Activated T-helper 1 cell treated with anti-CD3 and anti-CD28 coated beads, Interleukin-12 subunit alpha, Interleukin-12 subunit beta, Interleukin-2, Interleukin-4 antibody, amounts not matched to agents 30 ng/mL and 10 ng/mL and 1 ng/mL, durations not matched to agents 14 hours and 24 hours and 36 hours (primary cell): ENCODE results near the gene CD151. TPM values are rescaled to one million over a fixed set of nuclear protein-coding genes. Genes with fewer than 3 reads are reported as not detected.
A peak's percentile ranks its signal among the peaks of the same experiment; 100 is the strongest.

Source experiments
- DNase-seq: peaks from one replicate; pipeline ENCODE4 v3.0.0; 2021; ENCODE audit warnings: low spot score
- H3K27ac Mint-ChIP-seq: one replicate; pipeline ENCODE4 v1.8.0; 2021; ENCODE audit warnings: mild to moderate bottlenecking, mixed read lengths
- H3K27me3 Mint-ChIP-seq: one replicate; pipeline ENCODE4 v1.8.0; 2022; ENCODE audit warnings: mild to moderate bottlenecking, moderate library complexity, mixed read lengths; ENCODE audit not compliant: insufficient read depth
- H3K36me3 Mint-ChIP-seq: one replicate; pipeline ENCODE4 v1.8.0; 2021; ENCODE audit warnings: low read depth, mixed read lengths
- H3K4me1 Mint-ChIP-seq: one replicate; pipeline ENCODE4 v1.8.0; 2021; ENCODE audit warnings: low read depth, mixed read lengths
- H3K4me3 Mint-ChIP-seq: one replicate; pipeline ENCODE4 v1.8.0; 2021; ENCODE audit warnings: mild to moderate bottlenecking, moderate library complexity, mixed read lengths
- H3K9me3 Mint-ChIP-seq: one replicate; pipeline ENCODE4 v1.8.0; 2021; ENCODE audit warnings: mixed read lengths
- intact Hi-C: fragments of 100-400 bp; cut with micrococcal nuclease; formaldehyde crosslinking; loops from one replicate; pipeline ENCODE4 v1.15.1; 2024
- total RNA-seq: library from RNA; stranded (reverse); gene quantifications from 2 replicates; pipeline ENCODE4 v1.2.3, GENCODE V29; 2022

Gene CD151
- total RNA-seq, 1 donor from 2014 or later = 80.6 TPM

GRCh38 chr11:824942-825341 lies 7.8 kb upstream of the CD151 start:
- H3K4me1 Mint-ChIP-seq = peaks cover 6% of the 10 kb centered on the region
- peaks cover 26% of the 10 kb centered on the region for H3K27me3 Mint-ChIP-seq
- H3K4me3 Mint-ChIP-seq = no peak overlapping the region
- H3K36me3 Mint-ChIP-seq = peaks cover 2% of the 10 kb centered on the region
- H3K9me3 Mint-ChIP-seq = no peaks in the 10 kb centered on the region
- intact Hi-C loops = no loop called here
- H3K27ac Mint-ChIP-seq = no peak overlapping the region
- no peak for DNase-seq

GRCh38 chr11:825366-826226 lies 7.2 kb upstream of the CD151 start:
- Mint-ChIP-seq H3K9me3 (no peaks in the 10 kb centered on the region), H3K27me3 (peaks cover 29% of the 10 kb centered on the region), H3K4me3 (no peak overlapping the region), H3K36me3 (peaks cover 2% of the 10 kb centered on the region), H3K4me1 (peaks cover 6% of the 10 kb centered on the region), H3K27ac (no peak overlapping the region)
- intact Hi-C loops = no loop called here
- no peak for DNase-seq

- peaks cover 2% of the 10 kb centered on the region for H3K36me3 Mint-ChIP-seq
- DNase-seq = no peak
- no peak overlapping the region for H3K27ac Mint-ChIP-seq
- no peaks in the 10 kb centered on the region for H3K9me3 Mint-ChIP-seq
- intact Hi-C loops = no loop called here
- peaks cover 6% of the 10 kb centered on the region for H3K4me1 Mint-ChIP-seq
- H3K27me3 Mint-ChIP-seq = peaks cover 31% of the 10 kb centered on the region
- H3K4me3 Mint-ChIP-seq = peak overlapping the region; percentile 81
Observed at GRCh38 chr11:826227-826621, 6.5 kb upstream of the CD151 start.

DNA sequence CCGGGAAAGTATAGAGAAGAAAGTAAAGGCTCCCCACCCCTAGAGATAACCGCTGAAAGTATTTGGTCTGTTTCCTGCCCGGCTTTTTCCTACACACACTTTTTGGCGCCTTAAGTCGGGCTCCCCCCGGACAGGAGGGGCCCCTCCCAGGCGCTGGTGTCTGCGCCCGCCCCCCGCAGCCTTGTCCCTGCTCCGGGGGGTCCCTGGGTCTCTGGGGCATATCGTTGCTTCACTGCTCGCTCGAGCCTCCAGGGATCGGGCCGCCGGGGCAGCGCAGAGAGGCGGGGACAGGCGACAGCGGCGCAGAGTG lies 6.0 kb upstream of the CD151 start:
- no peaks in the 10 kb centered on the region for H3K9me3 Mint-ChIP-seq
- H3K36me3 Mint-ChIP-seq = peaks cover 2% of the 10 kb centered on the region
- intact Hi-C loops = loop anchor here (1.0 kb wide), 1 partner anchor 7 kb away; no protein-coding TSS in a partner anchor
- peaks cover 6% of the 10 kb centered on the region for H3K4me1 Mint-ChIP-seq
- H3K27ac Mint-ChIP-seq = no peak overlapping the region
- peak overlapping the region; percentile 81 for H3K4me3 Mint-ChIP-seq
- peaks cover 34% of the 10 kb centered on the region for H3K27me3 Mint-ChIP-seq
- no peak for DNase-seq

GRCh38 chr11:827146-827896 lies 5.4 kb upstream of the CD151 start:
- H3K27me3 Mint-ChIP-seq = peaks cover 36% of the 10 kb centered on the region
- H3K9me3 Mint-ChIP-seq = no peaks in the 10 kb centered on the region
- peaks cover 6% of the 10 kb centered on the region for H3K4me1 Mint-ChIP-seq
- intact Hi-C loops = loop anchor here (1.0 kb wide), 1 partner anchor 8 kb away; no protein-coding TSS in a partner anchor
- peak overlapping the region; percentile 77 for H3K4me3 Mint-ChIP-seq
- H3K36me3 Mint-ChIP-seq = peaks cover 2% of the 10 kb centered on the region
- peak overlapping the region; percentile 5 for H3K27ac Mint-ChIP-seq
- no peak for DNase-seq

DNA sequence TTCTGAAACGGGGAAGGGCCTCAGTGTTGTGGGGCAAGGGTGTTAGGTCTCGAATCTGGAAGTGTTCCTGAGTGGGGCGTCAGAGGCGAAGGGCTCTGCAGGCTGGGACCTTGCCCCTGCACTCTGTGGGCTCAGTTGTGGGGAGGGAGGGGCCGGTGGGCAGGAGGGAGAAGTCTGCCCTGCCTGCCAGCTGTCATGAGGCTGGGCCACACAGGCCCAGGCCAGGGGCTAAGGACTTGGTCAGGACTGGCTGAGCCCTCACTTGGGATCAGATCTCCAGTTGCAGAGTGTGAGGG lies 4.9 kb upstream of the CD151 start, which contains the start of gene CRACR2B:
Gene CRACR2B, plus strand, starts transcription at position 23 of the 296 bp plus-strand sequence. CDS start 689 bp downstream, outside the sequence.
- H3K27me3 Mint-ChIP-seq = peaks cover 37% of the 10 kb centered on the region
- DNase-seq = no peak
- peak within 1 kb of the TSS; percentile 5 for H3K27ac Mint-ChIP-seq
- peaks cover 2% of the 10 kb centered on the region for H3K36me3 Mint-ChIP-seq
- H3K9me3 Mint-ChIP-seq = no peaks in the 10 kb centered on the region
- H3K4me3 Mint-ChIP-seq = peak within 1 kb of the TSS; percentile 77
- intact Hi-C loops = loop anchor here (1.0 kb wide), 1 partner anchor 9 kb away; no protein-coding TSS in a partner anchor
- H3K4me1 Mint-ChIP-seq = peaks cover 6% of the 10 kb centered on the region

DNA sequence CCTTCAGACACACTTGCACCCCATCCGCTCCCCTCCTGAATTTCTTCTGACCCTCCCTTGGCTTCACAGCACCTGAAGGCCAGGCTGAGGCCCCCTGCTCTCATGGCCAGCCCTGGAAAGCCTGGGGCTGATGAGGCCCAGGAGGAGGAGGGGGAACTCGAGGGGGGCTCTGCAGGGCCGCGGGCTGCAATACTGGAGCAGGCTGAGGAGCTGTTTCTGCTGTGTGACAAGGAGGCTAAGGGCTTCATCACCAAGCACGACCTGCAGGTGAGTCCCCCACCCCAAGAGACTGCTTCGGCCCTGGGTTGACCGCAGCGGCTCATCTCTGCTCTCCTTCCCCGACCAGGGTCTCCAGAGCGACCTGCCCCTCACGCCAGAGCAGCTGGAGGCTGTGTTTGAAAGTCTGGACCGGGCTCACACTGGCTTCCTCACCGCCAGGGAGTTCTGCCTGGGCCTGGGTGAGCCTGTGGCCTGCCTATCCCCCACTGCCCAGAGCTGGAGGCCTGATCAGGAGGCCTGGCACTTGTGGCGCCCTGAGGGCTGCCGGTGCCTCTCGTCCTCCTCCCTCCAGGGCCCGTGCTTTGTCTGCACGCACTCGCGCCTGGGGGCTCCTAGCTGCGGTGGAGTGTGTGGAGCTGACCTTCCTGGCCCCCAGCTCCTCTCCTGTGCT lies 4.1 kb upstream of the CD151 start:
- Mint-ChIP-seq H3K4me3 (peak overlapping the region; percentile 77), H3K27me3 (peaks cover 37% of the 10 kb centered on the region), H3K9me3 (no peaks in the 10 kb centered on the region), H3K27ac (no peak overlapping the region), H3K36me3 (peaks cover 2% of the 10 kb centered on the region), H3K4me1 (peaks cover 6% of the 10 kb centered on the region)
- intact Hi-C loops = no loop called here
- DNase-seq = no peak

- intact Hi-C loops = no loop called here
- no peaks in the 10 kb centered on the region for H3K9me3 Mint-ChIP-seq
- H3K4me3 Mint-ChIP-seq = peak overlapping the region; percentile 15
- H3K4me1 Mint-ChIP-seq = peaks cover 6% of the 10 kb centered on the region
- DNase-seq = no peak
- H3K27ac Mint-ChIP-seq = no peak overlapping the region
- peaks cover 4% of the 10 kb centered on the region for H3K36me3 Mint-ChIP-seq
- H3K27me3 Mint-ChIP-seq = peaks cover 37% of the 10 kb centered on the region
Observed at GRCh38 chr11:829176-829846, 3.4 kb upstream of the CD151 start.

DNA sequence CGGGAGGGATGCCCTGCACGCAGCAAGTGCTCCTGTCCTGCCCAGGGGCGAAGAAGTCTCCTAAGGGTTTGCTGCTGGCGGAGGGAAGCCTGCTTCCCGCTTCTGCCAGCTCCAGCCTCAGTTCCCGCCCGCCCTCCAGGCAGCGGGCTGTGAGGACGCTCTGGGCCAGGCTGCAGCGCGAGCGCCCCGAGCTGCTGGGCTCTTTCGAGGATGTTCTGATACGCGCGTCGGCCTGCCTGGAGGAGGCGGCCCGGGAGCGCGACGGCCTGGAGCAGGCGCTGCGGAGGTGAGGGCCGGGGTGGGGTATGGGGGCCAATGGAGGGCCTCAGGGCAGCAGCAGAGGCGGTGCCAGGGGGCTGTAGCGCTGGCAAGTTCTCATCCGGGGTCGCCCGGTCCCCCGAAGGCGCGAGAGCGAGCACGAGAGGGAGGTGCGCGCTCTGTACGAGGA lies 2.9 kb upstream of the CD151 start:
- H3K36me3 Mint-ChIP-seq = peaks cover 2% of the 10 kb centered on the region
- no peak overlapping the region for H3K4me3 Mint-ChIP-seq
- no peaks in the 10 kb centered on the region for H3K9me3 Mint-ChIP-seq
- intact Hi-C loops = loop anchor here (2.0 kb wide), 1 partner anchor 19 kb away; no protein-coding TSS in a partner anchor
- H3K4me1 Mint-ChIP-seq = peaks cover 6% of the 10 kb centered on the region
- H3K27ac Mint-ChIP-seq = no peak overlapping the region
- no peak for DNase-seq
- H3K27me3 Mint-ChIP-seq = peaks cover 37% of the 10 kb centered on the region

DNA sequence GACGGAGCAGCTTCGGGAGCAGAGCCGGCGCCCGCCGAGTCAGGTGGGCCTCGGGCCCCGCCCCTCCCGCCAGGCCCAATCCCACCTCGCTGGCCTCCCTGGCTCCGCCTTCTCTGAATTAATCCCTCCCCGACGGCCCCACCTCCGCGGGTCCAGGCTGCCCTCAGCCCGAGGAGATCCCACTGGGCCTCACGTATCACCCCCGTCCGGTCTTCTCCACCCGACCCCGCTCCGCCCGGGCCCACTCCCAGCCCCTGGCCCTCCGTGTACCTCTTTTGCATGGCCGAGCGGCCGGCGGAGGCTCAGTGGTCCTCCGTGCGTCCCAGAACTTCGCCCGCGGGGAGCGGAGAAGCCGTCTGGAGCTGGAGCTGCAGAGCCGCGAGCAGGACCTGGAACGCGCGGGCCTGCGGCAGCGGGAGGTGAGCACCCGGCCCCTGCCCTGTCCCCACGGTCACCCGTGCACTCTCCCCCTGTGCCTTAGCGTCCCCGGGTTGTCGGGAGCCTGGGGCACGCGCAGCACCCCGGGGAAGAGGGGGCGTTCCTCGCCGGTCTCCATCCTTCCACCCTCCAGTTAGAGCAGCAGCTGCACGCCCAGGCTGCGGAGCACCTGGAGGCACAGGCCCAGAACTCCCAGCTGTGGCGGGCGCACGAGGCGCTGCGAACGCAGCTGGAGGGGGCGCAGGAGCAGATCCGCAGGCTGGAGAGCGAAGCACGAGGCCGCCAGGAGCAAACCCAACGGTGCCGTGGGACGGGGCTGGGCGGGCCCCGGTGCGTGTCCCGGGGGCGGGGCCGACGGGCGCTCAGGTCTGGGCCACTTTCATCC lies 2.2 kb upstream of the CD151 start:
- H3K36me3 Mint-ChIP-seq = peaks cover 2% of the 10 kb centered on the region
- no peak overlapping the region for H3K27ac Mint-ChIP-seq
- peak overlapping the region; percentile 33 for H3K4me3 Mint-ChIP-seq
- H3K4me1 Mint-ChIP-seq = peaks cover 6% of the 10 kb centered on the region
- no peaks in the 10 kb centered on the region for H3K9me3 Mint-ChIP-seq
- intact Hi-C loops = loop anchor here (2.0 kb wide), 1 partner anchor 18 kb away; no protein-coding TSS in a partner anchor
- peaks cover 37% of the 10 kb centered on the region for H3K27me3 Mint-ChIP-seq
- no peak for DNase-seq

- peaks cover 6% of the 10 kb centered on the region for H3K4me1 Mint-ChIP-seq
- H3K4me3 Mint-ChIP-seq = peak overlapping the region; percentile 33
- intact Hi-C loops = loop anchor here (2.0 kb wide), 1 partner anchor 18 kb away; no protein-coding TSS in a partner anchor
- no peak for DNase-seq
- no peaks in the 10 kb centered on the region for H3K9me3 Mint-ChIP-seq
- no peak overlapping the region for H3K27ac Mint-ChIP-seq
- peaks cover 37% of the 10 kb centered on the region for H3K27me3 Mint-ChIP-seq
- H3K36me3 Mint-ChIP-seq = peaks cover 2% of the 10 kb centered on the region
Observed at GRCh38 chr11:831118-831864, 1.5 kb upstream of the CD151 start.
